HG03196 (cell line): ENCODE measurements around the gene SREBF2.
"Not testable (repeated sequence)": the region's sequence is repeated elsewhere in the genome, so short reads cannot be mapped to it uniquely, and the experiment has no call there.

Experiments used
- ATAC-seq: cut with Tn5 transposase; IDR thresholded peaks from one replicate; pipeline ENCODE4 v1.9.1; 2021; ENCODE audit not compliant: unreplicated experiment

SREBF2 gene

DNA sequence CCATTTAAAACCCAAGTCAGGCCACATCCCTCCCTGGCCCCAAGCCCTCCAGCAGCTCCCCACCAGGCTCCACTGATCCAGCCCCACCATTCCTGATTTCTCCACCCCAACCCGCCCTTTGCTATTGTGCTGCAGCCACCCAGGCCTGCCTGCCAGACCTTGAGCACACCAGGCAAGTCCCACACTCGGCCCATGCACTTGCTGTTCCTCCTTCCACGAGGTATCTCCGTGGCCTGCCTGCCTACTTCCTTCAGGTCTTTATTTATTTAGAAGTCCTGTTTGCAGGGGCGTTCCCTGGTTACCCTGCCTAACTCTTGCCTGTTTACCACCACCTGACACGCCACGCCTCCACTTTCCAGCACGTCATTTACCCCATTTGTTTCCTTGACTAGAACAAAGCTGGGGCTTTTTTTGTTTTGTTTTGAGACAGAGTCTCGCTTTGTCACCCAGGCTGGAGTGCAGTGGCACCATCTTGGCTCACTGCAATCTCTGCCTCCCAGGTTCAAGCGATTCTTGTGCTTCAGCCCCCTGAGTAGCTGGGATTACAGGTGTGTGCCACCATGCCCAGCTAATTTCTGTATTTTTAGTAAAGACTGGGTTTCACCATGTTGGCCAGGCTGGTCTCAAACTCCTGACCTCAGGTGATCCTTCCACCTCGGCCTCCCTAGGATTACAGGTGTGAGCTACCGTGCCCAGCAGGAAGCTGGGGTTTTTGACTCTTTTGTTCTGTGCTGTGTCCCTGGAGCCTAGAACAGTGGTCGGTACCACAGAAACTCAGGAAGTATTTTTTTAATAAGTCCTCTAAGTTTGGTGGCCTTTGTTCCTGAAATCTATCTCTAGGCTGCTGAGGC is 107.3 kb downstream of the SREBF2 start:
- ATAC-seq: peak; percentile 51

DNA sequence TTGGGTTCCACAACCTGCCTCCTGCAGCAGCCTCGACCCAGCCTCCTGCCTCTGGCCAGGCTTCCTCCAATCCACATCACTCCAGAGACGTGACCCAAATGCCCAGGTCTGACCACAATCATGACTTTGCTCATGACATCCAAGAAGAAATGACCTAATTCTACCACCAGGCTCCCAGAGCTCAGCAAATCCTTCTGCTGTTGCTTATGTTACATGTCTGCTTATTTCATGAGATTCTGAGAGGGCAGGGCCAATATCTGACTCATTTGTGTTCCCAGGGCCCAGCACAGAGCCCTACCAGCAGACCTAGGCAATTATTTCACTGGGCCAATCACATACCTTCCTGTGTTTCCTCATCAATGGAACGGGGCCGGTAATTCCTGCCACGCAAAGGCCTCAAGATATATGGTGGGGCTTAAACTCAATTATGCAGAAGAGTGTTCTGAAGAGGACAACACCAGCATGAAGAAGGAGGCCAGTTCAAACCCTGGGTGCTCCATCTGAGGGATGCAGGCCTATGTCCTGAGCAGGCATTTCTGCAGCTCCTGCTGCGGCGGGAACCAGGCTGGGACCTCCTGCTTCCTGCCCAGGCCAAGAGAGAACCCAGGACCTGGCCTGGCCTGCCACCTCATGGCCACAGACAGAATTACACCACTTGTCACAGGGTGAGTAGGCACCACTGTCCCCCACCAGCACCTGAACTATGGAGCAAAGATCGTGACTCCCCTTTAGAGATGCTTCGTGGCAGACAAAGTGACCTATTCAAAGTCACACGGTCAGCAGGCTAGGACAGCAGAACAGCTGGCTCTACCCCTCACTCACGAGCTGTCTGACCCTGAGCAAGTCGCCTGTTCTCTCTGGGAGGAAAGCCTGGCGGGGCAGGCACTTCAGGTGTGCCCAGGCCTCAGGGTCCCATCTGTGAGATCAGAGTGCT is 108.2 kb downstream of the SREBF2 start:
- ATAC-seq: peak; percentile 36

DNA sequence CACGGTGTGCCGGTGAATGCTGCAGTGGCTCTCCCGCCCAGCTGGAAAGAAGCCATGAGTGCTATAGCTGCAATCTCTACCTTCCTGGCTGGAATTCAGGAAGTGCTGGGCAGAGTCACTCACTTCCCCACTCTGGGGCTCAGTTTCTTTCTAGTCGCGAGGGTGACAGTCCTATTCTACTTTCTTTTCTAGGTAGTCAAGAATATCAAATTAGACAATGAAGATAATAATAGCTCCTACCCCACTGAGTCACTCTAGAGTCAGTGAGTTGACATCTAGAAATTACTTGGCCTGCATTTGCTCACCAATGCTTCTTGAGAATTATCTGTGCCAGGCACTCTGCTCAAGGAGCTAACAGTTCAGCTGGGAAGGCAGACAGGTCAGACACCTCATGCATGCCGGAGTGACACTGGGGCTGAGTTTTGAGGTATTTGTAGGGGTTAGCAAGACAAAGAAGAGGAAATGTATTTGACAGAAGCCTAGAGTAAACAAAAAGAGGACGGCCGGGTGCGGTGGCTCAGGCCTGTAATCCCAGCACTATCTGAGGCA is 110.8 kb downstream of the SREBF2 start:
- no peak for ATAC-seq

DNA sequence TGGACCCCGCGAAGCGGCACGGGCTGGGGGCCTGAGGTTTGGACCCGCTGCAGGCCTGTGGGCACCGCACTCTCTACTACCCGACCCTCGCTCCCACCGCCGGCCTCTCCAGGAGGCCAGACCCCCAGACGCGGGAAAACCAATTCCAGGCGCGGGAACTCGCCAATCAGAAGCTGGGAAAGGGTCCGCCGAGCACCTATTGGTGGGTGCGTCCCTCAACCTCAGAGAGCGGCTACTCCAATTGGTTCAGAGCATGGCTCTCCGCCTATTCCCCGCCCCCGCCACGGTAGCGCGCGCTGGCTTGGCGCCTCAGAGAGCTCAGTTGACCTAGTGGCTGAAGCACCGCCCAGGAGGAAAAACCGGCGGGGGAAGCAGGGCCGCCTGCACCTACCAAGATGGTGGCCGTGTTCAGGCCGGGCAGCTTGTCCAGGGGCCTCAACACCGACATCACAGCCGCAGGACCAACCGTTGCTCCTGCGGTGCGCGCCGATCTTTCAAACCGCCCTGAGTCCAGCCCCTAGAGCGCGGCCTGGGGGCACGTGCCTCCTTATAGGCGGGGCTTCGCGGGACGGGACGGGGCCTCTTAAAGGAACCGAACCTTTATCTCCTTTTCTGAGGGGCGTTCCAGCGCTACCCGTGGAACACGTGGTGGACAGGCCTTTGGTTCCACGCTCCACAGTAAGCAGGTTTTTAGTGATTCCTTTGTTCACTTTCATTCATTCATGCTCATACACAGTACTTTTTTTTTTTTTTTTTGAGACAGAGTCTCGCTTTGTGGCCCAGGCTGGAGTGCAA is 113.9 kb downstream of the SREBF2 start, which contains the start of gene CENPM:
CENPM (minus strand) TSS at position 524 of the 795 bp plus-strand sequence; CDS start at position 448, 76 bp downstream.
- ATAC-seq: peak; percentile 66

GRCh38 chr22:41947424-41948080 is 114.6 kb downstream of the SREBF2 start:
- no peak for ATAC-seq

DNA sequence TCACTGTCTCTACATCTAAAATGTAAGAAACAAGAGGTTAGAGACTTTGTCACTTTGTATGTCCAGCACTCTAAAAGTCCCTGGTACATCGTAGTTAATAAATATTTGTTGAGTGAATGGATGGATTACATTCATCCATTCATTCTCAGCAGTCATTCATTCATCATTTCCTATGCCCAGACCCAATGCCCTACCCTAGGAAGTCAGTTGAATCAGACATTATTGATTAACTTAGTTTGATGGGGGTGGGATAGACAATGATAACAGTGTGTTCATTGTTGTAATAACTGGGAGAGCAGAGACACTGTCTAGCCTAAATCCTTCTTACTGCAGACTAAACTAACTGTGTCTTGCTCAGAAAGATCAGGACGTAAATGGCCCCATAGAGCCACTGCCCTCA is 115.2 kb downstream of the SREBF2 start:
- ATAC-seq: no peak

DNA sequence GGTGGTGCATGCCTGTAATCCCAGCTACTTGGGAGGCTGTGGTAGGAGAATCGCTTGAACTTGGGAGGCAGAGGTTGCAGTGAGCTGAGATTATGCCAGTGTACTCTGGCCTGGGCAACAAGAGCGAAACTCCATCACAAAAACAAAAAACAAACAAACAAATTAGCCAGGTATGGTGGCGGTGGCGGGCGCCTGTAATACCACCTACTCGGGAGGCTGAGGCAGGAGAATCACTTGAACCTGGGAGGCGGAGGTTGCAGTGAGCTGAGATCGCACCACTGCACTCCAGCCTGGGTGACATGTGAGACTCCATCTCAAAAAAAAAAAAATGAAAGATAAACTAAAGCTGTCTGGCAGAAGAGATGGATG is 116.0 kb downstream of the SREBF2 start:
- not testable (repeated sequence) for ATAC-seq

DNA sequence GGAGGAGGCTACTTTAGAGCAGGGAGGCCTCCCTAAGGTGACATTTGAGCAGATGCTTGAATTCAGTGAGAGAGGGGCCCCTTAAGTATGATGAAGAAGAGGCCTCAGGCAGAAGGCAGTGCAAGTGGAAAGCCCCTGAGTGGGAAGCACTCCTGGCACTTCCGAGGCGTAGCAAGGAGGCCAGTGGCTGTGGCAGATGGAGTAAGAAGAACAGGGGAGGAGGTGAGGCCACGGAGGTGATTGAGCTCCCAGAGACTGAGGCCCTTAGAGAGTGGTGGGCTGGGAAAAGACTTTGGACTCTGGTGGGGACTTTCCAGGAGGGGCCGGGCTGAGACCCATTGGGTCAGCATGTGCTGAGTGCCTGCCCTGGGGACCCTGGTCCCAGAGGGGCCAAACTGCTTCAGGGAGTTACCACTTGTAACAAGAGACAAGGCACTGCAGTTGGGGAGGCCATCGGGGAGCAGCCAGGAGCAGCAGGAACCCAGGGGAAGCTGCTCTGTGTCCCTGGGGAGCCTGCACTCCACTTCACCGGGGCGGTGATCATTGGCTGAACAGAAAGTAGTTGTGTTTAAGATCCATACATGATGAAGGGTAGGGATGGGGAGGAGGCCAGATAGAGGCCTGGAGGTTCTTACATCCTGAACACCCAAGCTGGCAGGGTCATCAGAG is 116.5 kb downstream of the SREBF2 start:
- ATAC-seq: no peak

GRCh38 chr22:41951898-41952474 is 119.1 kb downstream of the SREBF2 start, which contains the start of gene SMIM45:
Gene SMIM45 (plus strand): TSS chr22:41952150.
- no peak for ATAC-seq

- no peak for ATAC-seq
These were observed 119.8 kb downstream of the SREBF2 start for GRCh38 chr22:41952713-41953112.
